ENCODE results near the gene SPIN1.

SPIN1 gene

DNA sequence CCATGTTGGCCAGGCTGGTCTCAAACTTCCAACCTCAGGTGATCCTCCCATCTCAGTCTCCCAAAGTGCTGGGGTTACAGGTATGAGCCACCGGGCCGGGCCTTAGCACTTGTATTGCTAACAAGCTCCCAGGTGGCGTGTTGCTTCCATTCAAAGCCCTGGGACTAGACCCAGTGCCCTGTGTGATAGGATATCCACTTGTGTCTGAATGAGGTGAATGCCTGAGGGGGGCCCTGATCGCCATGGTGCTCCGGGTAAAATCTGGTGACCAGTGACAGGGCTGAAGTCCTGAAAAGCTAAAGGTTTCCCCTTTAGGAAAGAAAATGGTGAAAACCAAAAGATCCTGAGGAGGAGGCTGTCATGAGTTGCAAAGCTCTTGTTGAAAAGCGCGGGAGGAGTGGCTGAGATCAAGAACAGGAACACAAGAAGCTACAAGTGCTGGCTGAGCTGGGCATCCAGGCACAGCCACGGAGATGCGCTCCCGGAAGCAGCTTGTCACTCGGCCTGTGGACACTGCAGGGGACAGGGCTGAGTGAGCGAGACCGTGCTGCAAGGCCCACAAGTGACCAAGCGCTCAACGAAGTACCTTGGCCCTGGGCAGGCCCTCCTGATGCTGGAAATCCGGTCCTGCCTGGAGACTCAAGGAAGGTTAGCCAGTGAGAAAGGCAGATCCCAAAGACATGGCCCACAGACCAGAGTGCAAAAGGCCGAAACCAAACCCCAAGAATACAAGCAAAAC is 106.9 kb downstream of the SPIN1 start:
- DNase-seq (ENCODE audit: low read depth, low spot score) = no peak

DNA sequence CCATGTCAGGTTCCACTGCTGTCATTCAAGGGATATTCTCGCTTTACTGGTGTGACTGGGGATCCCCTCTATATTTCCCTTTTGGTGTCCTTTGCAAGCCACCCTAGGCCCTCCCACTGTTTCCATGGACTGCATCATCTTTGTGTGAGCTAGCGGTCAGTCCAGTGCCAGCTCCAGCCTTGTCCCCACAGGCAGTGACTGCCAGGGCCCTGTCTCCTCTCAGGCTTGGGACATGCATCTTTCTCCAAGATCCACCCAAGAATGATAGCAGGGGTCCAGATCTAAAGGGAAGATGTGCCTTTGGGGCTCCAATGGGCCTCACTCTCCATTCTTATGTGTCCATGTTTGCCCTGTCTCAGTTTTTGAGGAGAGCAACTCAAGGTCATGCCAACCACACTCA is 109.0 kb downstream of the SPIN1 start:
- no peak for DNase-seq (ENCODE audit: low read depth, low spot score)

GRCh38 chr9:88498880-88499279 is 110.6 kb downstream of the SPIN1 start:
- DNase-seq (ENCODE audit: low read depth, low spot score) = no peak

DNA sequence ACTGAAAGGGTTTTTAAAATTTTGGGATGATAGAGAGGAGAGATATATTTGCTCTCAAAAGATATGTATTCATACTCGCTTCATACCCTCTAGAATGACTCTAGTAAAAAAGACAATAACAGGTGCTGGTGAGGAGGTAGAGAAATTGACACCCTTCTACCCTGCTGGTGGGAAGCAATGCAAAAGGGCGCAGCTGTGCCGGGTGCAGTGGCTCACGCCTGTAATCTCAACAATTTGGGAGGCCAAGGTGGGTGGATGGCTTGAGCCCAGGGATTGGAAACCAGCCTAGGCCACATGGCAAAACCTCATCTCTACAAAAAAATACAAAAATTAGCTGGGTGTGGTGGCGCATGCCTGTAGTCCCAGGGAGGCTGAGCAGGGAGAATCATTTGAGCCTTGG is 112.8 kb downstream of the SPIN1 start:
- DNase-seq (ENCODE audit: low read depth, low spot score) = no peak

GRCh38 chr9:88502552-88503034 is 114.3 kb downstream of the SPIN1 start:
- no peak for DNase-seq (ENCODE audit: low read depth, low spot score)

GRCh38 chr9:88503081-88503844 is 115.0 kb downstream of the SPIN1 start:
- DNase-seq (ENCODE audit: low read depth, low spot score) = no peak

- DNase-seq (ENCODE audit: low read depth, low spot score) = no peak
Observed at GRCh38 chr9:88503845-88504764, 115.9 kb downstream of the SPIN1 start.

DNA sequence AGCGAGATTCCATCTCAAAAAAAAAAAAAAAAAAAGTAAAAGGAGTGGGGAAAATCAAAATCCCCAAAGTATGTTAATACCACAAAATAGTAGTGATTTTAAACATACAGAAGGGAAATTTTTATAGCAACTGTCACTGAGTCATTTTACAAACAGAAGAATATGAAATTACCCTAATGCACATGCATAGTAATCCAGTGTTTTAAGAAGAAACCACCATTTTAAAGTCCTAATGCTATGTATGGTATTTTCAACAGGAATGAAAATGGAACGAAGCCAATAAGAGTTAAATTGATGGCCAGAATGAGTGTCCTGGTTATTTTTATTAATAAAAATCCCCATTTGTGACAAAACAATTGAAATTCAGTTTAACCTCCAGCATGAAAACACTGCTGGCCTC is 120.1 kb downstream of the SPIN1 start:
- no peak for DNase-seq (ENCODE audit: low read depth, low spot score)

DNA sequence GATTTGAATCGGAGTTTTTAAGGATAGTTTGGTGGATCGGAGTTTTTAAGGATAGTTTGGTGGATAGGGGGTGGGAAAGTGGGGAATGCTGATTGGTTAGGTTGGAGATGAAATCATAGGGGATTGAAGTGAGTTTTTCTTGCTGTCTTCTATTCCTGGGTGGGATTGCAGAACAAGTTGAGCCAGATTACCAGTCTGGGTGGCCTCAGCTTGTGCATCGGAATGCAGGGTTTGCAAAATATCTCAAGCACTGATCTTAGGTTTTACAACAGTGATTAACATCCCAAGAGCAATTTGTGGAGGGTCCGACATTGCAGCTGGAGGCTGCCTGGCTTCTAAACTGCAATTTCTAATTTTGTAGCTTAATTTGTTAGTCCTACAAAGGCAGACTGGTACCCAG is 123.7 kb downstream of the SPIN1 start:
- no peak for DNase-seq (ENCODE audit: low read depth, low spot score)

DNA sequence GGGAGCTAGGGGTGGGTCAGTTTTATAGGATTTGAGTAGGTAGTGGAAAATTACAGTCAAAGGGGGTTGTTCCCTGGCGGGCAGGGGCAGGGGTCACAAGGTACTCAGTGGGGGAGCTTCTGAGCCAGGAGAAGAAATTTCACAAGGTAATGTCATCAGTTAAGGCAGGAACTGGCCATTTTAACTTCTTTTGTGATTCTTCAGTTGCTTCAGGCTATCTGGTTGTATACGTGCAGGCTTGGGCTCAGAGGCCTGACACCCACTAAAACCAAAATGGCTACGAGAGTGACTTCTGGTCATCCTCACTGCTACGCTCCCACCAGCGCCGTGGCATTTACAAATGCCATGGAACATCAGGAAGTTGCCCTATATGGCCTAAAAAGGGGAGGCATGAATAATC is 126.0 kb downstream of the SPIN1 start:
- DNase-seq (ENCODE audit: low read depth, low spot score) = no peak

DNA sequence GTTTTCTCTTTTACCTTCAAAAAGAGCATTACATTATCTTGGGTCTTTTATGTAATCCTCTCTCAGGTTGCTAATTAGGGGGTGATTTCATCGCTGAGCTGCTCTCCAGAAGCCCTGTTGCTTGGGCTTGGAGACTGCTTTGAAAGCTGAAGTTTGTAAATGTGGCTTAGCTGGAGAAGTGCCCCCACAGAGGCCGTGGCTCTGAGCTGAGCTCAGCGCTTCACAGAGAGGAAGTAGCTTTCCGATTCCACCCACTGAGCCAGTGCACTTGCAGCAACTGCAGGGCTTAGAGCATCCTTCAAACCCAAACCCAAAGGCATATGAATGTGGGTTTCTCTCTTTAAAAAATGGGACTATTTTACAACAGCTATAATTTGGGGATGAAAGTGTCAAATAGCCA is 133.1 kb downstream of the SPIN1 start:
- DNase-seq (ENCODE audit: low read depth, low spot score) = no peak

DNA sequence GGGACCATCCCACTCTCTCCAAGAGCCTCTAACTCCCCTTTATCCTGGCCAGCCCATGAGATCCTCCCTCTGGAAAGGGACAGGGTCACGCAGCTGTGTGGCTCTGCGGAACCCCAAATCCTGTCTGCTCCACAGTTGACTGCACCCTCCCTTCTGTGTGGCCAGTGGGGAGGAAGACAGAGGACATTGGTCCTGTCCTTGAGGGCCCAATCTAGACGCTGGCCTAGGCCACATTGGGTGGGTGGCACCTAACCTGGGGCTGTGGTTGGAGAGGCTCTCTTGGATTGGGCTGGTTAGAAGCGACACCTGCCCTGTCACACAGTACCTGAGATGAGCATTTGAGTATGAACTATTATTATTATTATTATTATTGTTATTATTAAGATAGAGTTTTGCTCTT is 134.1 kb downstream of the SPIN1 start:
- no peak for DNase-seq (ENCODE audit: low read depth, low spot score)

- DNase-seq (ENCODE audit: low read depth, low spot score) = no peak
Observed at GRCh38 chr9:88523056-88523455, 134.8 kb downstream of the SPIN1 start.

- no peak for DNase-seq (ENCODE audit: low read depth, low spot score)
Observed at GRCh38 chr9:88524911-88525310, 136.7 kb downstream of the SPIN1 start.

GRCh38 chr9:88527618-88528017 is 139.4 kb downstream of the SPIN1 start:
- DNase-seq (ENCODE audit: low read depth, low spot score) = no peak
